B cell (primary cell): ENCODE data around the gene DGUOK. TPM values are rescaled to one million over a fixed set of nuclear protein-coding genes. Genes with fewer than 3 reads are reported as not detected.

Experiments used
- ATAC-seq: fragments of 200-7000 bp; cut with Tn5 transposase; one replicate; pipeline ENCODE4 v1.10.0; 2021; ENCODE audit warnings: low read depth, mild to moderate bottlenecking, moderate number of reproducible peaks, moderate library complexity
- CTCF ChIA-PET: fragments of 350-600 bp; sonication (Branson Sonifier 250); formaldehyde crosslinking; loops from one replicate; lab custom pipeline; 2021; ENCODE audit warnings: antibody characterized with exemption, inconsistent platforms; lab: Charles Lee
- POLR2A ChIA-PET: fragments of 350-600 bp; sonication (Branson Sonifier 250); formaldehyde crosslinking; loops from one replicate; lab custom pipeline; 2021; ENCODE audit warnings: antibody characterized with exemption; lab: Charles Lee
- DNase-seq: peaks from one replicate; pipeline ENCODE4 v3.0.0; 2013
- H2AFZ ChIP-seq: 2 replicates; pipeline ENCODE4 v1.6.1; 2012; ENCODE audit warnings: mild to moderate bottlenecking, low read depth, low read length; ENCODE audit not compliant: insufficient read depth, poor library complexity, severe bottlenecking
- H3K27ac ChIP-seq, 2 donors: 1 replicate in 1 of 2; 2 replicates in 1 of 2; pipeline ENCODE4 v1.5.1; 2012 to 2013; ENCODE audit warnings: low read length in 2 of 2, mild to moderate bottlenecking in 2 of 2, moderate library complexity in 1 of 2
- H3K27me3 ChIP-seq, 4 experiments: fragments of 200-600 bp in 1 of 4; sonication (generic) in 1 of 4; replicated peaks in 1 of 4; 1 replicate in 2 of 4; 2 replicates in 2 of 4; pipeline versions ENCODE4 v1.6.1 to v1.7.0; 2013 to 2016; ENCODE audit warnings: low read length in 3 of 4, mild to moderate bottlenecking in 2 of 4, mixed read lengths in 1 of 4, moderate library complexity in 1 of 4; ENCODE audit not compliant: insufficient read depth in 4 of 4, control insufficient read depth in 3 of 4; ENCODE audit errors: control extremely low read depth in 1 of 4
- H3K36me3 ChIP-seq, 2 experiments: replicated peaks in 1 of 2; 1 replicate in 1 of 2; 2 replicates in 1 of 2; pipeline versions ENCODE4 v1.6.1 to v1.7.1; 2013; ENCODE audit warnings: low read length in 1 of 2; ENCODE audit not compliant: insufficient read depth in 2 of 2, control insufficient read depth in 1 of 2; ENCODE audit errors: control extremely low read depth in 1 of 2, extremely low read depth in 1 of 2
- H3K4me1 ChIP-seq, 2 donors: fragments of 200-600 bp in 1 of 2; sonication (generic) in 1 of 2; 1 replicate in 1 of 2; 2 replicates in 1 of 2; pipeline versions ENCODE4 v1.5.1 to v1.6.1; 2013 to 2017; ENCODE audit warnings: low read length in 2 of 2; ENCODE audit not compliant: control insufficient read depth in 2 of 2, insufficient read depth in 2 of 2
- H3K4me2 ChIP-seq: replicated peaks from 2 replicates; pipeline ENCODE3; 2012; ENCODE audit warnings: mild to moderate bottlenecking, low read depth, low read length; ENCODE audit not compliant: poor library complexity, severe bottlenecking
- H3K4me3 ChIP-seq, 5 experiments: fragments of 200-600 bp in 1 of 5; sonication (generic) in 1 of 5; 1 replicate in 3 of 5; 2 replicates in 2 of 5; pipeline versions ENCODE4 v1.5.1 to v1.7.0; 2011 to 2016; ENCODE audit warnings: low read length in 4 of 5, mild to moderate bottlenecking in 4 of 5, low read depth in 2 of 5, control low read depth in 1 of 5, moderate library complexity in 1 of 5; ENCODE audit not compliant: insufficient read depth in 1 of 5; ENCODE audit errors: control extremely low read depth in 1 of 5, extremely low read depth in 1 of 5
- H3K79me2 ChIP-seq: fragments of 200-600 bp; sonication (generic); one replicate; pipeline ENCODE4 v1.6.0; 2016; ENCODE audit warnings: low read length; ENCODE audit not compliant: control insufficient read depth, insufficient read depth
- H3K9ac ChIP-seq: fragments of 200-600 bp; sonication (generic); 2 replicates; pipeline ENCODE4 v1.6.1; 2017; ENCODE audit warnings: mild to moderate bottlenecking, low read length, moderate library complexity
- H3K9me3 ChIP-seq, 3 donors: one replicate each; pipeline versions ENCODE4 v1.6.1 to v1.7.1; 2013; ENCODE audit warnings: low read length in 2 of 3; ENCODE audit not compliant: control insufficient read depth in 2 of 3, insufficient read depth in 1 of 3; ENCODE audit errors: control extremely low read depth in 1 of 3
- H4K20me1 ChIP-seq: 2 replicates; pipeline ENCODE4 v1.6.0; 2012; ENCODE audit warnings: mild to moderate bottlenecking, low read length; ENCODE audit not compliant: insufficient read depth, control insufficient read depth, poor library complexity, severe bottlenecking
- H3K27ac Mint-ChIP-seq: one replicate; pipeline ENCODE4 v1.8.0; 2021; ENCODE audit warnings: mixed read lengths
- H3K27me3 Mint-ChIP-seq: one replicate; pipeline ENCODE4 v1.8.0; 2021; ENCODE audit warnings: mixed read lengths
- H3K4me1 Mint-ChIP-seq: one replicate; pipeline ENCODE4 v1.8.0; 2021; ENCODE audit warnings: mixed read lengths
- H3K4me3 Mint-ChIP-seq: one replicate; pipeline ENCODE4 v1.8.0; 2021; ENCODE audit warnings: mixed read lengths
- H3K9me3 Mint-ChIP-seq: one replicate; pipeline ENCODE4 v1.8.0; 2022; ENCODE audit warnings: mixed read lengths; ENCODE audit not compliant: insufficient read depth
- CTCF ChIP-seq: fragments of 200-600 bp; IDR thresholded peaks from one replicate; pipeline ENCODE4 v1.8.0; 2022; ENCODE audit warnings: antibody characterized with exemption, mild to moderate bottlenecking
- EZH2 ChIP-seq: IDR thresholded peaks from 2 replicates; pipeline ENCODE4 v1.6.1; 2012; ENCODE audit warnings: borderline replicate concordance, low read depth, mild to moderate bottlenecking, moderate library complexity, low read length; ENCODE audit not compliant: insufficient read depth, poor library complexity, severe bottlenecking
- WGBS: methylation state at CpG from one replicate; pipeline ENCODE4 v1.1.5; 2013; ENCODE audit warnings: missing lambda C conversion rate; ENCODE audit not compliant: insufficient coverage; 5-methylcytosine and 5-hydroxymethylcytosine counted together
- intact Hi-C: fragments of 100-400 bp; cut with micrococcal nuclease; formaldehyde crosslinking; loops from one replicate; pipeline ENCODE4 v1.10.0; 2022
- polyA plus RNA-seq: library from polyadenylated mRNA; depleted of rRNA; stranded (reverse); fragments of >200 nt; gene quantifications from 2 replicates; pipeline ENCODE4 v1.2.3, GENCODE V29; 2012
- total RNA-seq, 2 donors: library from RNA; stranded (reverse); fragments of 120-200 nt in 1 of 2; gene quantifications; 1 replicate in 1 of 2; 2 replicates in 1 of 2; pipeline versions ENCODE4 v1.2.3 to v1.2.4, GENCODE V29; 2013 to 2022

DGUOK gene
- total and polyA plus RNA-seq, 2 donors (not counting 1 experiment from before 2014, with no cell fraction given): 61.7 to 81.5 TPM

- intact Hi-C loops: no loop called here
- H3K4me1 Mint-ChIP-seq: no peaks in the 10 kb centered on the region
- H3K4me3 Mint-ChIP-seq: no peak overlapping the region
- no peaks in the 10 kb centered on the region for H3K79me2 ChIP-seq
- no peaks in the 10 kb centered on the region for H4K20me1 ChIP-seq
- no peak overlapping the region for H3K9ac ChIP-seq
- no CpG with 5 or more reads among the region's 2 CpGs for whole genome bisulfite sequencing
- H3K27me3 Mint-ChIP-seq: peaks cover 24% of the 10 kb centered on the region
- TF ChIP-seq EZH2: no peak
- TF ChIP-seq CTCF: no peak
- H3K27me3 ChIP-seq: peaks cover 0 to 3% (median 0%) of the 10 kb centered on the region in 4 experiments
- ChIA-PET CTCF (no interaction called here), POLR2A (no interaction called here)
- no peak overlapping the region for H3K4me2 ChIP-seq
- H2AFZ ChIP-seq: no peak overlapping the region
- no peak overlapping the region for H3K27ac Mint-ChIP-seq
- DNase-seq (no peak), ATAC-seq (no peak)
- H3K4me1 ChIP-seq: no peaks in the 10 kb centered on the region
- no peaks in the 10 kb centered on the region for H3K9me3 Mint-ChIP-seq
- H3K9me3 ChIP-seq: no peaks in the 10 kb centered on the region
- no peak overlapping the region for H3K27ac ChIP-seq
- no peak overlapping the region for H3K4me3 ChIP-seq
- no peaks in the 10 kb centered on the region for H3K36me3 ChIP-seq
Measured at GRCh38 chr2:73888388-73888787, 38.3 kb upstream of the DGUOK start.

- CTCF ChIA-PET: no interaction called here
- Histone ChIP-seq H4K20me1 (no peaks in the 10 kb centered on the region), H3K4me1 (no peaks in the 10 kb centered on the region), H3K79me2 (no peaks in the 10 kb centered on the region), H3K27ac (no peak overlapping the region), H3K9ac (no peak overlapping the region), H3K4me3 (no peak overlapping the region), H2AFZ (no peak overlapping the region), H3K36me3 (no peaks in the 10 kb centered on the region), H3K27me3 (peaks cover 0 to 3% (median 0%) of the 10 kb centered on the region in 4 experiments), H3K9me3 (no peaks in the 10 kb centered on the region), H3K4me2 (no peak overlapping the region)
- H3K4me1 Mint-ChIP-seq: no peaks in the 10 kb centered on the region
- TF ChIP-seq CTCF: no peak
- TF ChIP-seq EZH2: no peak
- H3K27me3 Mint-ChIP-seq: peaks cover 22% of the 10 kb centered on the region
- no peaks in the 10 kb centered on the region for H3K9me3 Mint-ChIP-seq
- intact Hi-C loops: no loop called here
- POLR2A ChIA-PET: no interaction called here
- no peak overlapping the region for H3K27ac Mint-ChIP-seq
- WGBS: no CpG with 5 or more reads among the region's 5 CpGs
- H3K4me3 Mint-ChIP-seq: no peak overlapping the region
- ATAC-seq (no peak), DNase-seq (no peak)
Measured at GRCh38 chr2:73889206-73889605, 37.5 kb upstream of the DGUOK start.
